OCI-LY7 (cell line): ENCODE data around the gene CCDC43.

Experiments
- EZH2phosphoT487 ChIP-seq: fragments of 200-600 bp; sonication (generic); IDR thresholded peaks from 2 replicates; pipeline ENCODE4 v1.6.1; 2018; ENCODE audit warnings: low read depth, borderline replicate concordance, mild to moderate bottlenecking, mixed run types, antibody characterized with exemption, low read length, moderate library complexity, mixed read lengths
- TF ChIP-seq, protein P1 (sequence below): fragments of 200-600 bp; sonication (generic); conservative IDR thresholded peaks from 2 replicates; pipeline ENCODE4 v1.5.1; 2014; ENCODE audit warnings: mild to moderate bottlenecking, antibody characterized with exemption, low read length, moderate library complexity, mixed read lengths

DNA sequence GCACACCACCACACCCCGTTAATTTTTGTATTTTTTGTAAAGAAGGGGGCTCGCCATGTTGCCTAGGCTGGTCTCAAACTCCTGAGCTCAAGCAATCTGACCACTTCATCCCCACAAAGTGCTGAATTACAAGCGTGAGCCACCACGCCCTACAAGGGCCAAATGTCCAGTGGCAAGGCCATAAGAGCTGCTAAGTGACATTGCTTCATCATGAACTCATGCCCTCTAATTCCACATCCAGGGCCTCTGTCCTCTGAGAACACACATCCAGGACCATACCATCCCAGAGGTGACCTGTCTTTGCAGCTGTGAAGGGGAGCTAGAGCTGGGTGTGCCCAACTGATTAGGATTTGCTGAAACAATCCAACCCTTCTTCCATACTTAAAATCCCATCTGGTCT is 58.9 kb downstream of the CCDC43 start:
- TF ChIP-seq EZH2phosphoT487, result no peak
- TF ChIP-seq, protein P1, sequence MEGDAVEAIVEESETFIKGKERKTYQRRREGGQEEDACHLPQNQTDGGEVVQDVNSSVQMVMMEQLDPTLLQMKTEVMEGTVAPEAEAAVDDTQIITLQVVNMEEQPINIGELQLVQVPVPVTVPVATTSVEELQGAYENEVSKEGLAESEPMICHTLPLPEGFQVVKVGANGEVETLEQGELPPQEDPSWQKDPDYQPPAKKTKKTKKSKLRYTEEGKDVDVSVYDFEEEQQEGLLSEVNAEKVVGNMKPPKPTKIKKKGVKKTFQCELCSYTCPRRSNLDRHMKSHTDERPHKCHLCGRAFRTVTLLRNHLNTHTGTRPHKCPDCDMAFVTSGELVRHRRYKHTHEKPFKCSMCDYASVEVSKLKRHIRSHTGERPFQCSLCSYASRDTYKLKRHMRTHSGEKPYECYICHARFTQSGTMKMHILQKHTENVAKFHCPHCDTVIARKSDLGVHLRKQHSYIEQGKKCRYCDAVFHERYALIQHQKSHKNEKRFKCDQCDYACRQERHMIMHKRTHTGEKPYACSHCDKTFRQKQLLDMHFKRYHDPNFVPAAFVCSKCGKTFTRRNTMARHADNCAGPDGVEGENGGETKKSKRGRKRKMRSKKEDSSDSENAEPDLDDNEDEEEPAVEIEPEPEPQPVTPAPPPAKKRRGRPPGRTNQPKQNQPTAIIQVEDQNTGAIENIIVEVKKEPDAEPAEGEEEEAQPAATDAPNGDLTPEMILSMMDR, result no peak
